GM18507 (cell line): ENCODE results near the gene MAPK8IP3.

Experiments used
- DNase-seq: peaks from one replicate; pipeline ENCODE4 v3.0.0; 2011; ENCODE audit warnings: low read depth; ENCODE audit not compliant: insufficient read length; ENCODE audit errors: extremely low spot score
- FAIRE-seq: peaks from 2 replicates; lab custom pipeline; 2011; peaks lifted over from hg19 to GRCh38; lab: Jason Lieb, UNC

MAPK8IP3 gene

GRCh38 chr16:1757714-1758461 is 51.9 kb downstream of the MAPK8IP3 start:
- FAIRE-seq (no peak), DNase-seq (no peak)

- DNase-seq (no peak), FAIRE-seq (no peak)
Observed at GRCh38 chr16:1758923-1759322, 52.9 kb downstream of the MAPK8IP3 start.

GRCh38 chr16:1759511-1759910 is 53.5 kb downstream of the MAPK8IP3 start:
- FAIRE-seq (no peak), DNase-seq (no peak)

- DNase-seq (no peak), FAIRE-seq (no peak)
Observed at GRCh38 chr16:1760911-1761310, 54.9 kb downstream of the MAPK8IP3 start.

GRCh38 chr16:1761751-1762150 is 55.8 kb downstream of the MAPK8IP3 start:
- FAIRE-seq = no peak

GRCh38 chr16:1762196-1762878 is 56.3 kb downstream of the MAPK8IP3 start:
- FAIRE-seq (no peak), DNase-seq (no peak)

More at GRCh38 chr16:1761751-1762150, 55.8 kb downstream of the MAPK8IP3 start:
- DNase-seq = no peak

GRCh38 chr16:1762879-1763520 is 57.0 kb downstream of the MAPK8IP3 start:
- DNase-seq (no peak), FAIRE-seq (no peak)

- FAIRE-seq = no peak
Observed at GRCh38 chr16:1763521-1764511, 57.8 kb downstream of the MAPK8IP3 start.

GRCh38 chr16:1764971-1765370 is 59.0 kb downstream of the MAPK8IP3 start:
- DNase-seq (no peak), FAIRE-seq (no peak)

More at GRCh38 chr16:1763521-1764511, 57.8 kb downstream of the MAPK8IP3 start:
- DNase-seq = no peak

GRCh38 chr16:1765826-1766225 is 59.8 kb downstream of the MAPK8IP3 start:
- no peak for DNase-seq
- FAIRE-seq = no peak

GRCh38 chr16:1766231-1766630 is 60.2 kb downstream of the MAPK8IP3 start:
- FAIRE-seq = no peak
- DNase-seq = no peak

GRCh38 chr16:1766701-1767100 is 60.7 kb downstream of the MAPK8IP3 start:
- FAIRE-seq (no peak), DNase-seq (no peak)

- FAIRE-seq = no peak
Observed at GRCh38 chr16:1767116-1767994, 61.4 kb downstream of the MAPK8IP3 start.

GRCh38 chr16:1768061-1768766 is 62.2 kb downstream of the MAPK8IP3 start:
- FAIRE-seq = no peak
- DNase-seq = no peak

More at GRCh38 chr16:1767116-1767994, 61.4 kb downstream of the MAPK8IP3 start:
- DNase-seq = no peak

GRCh38 chr16:1768767-1769401 is 62.9 kb downstream of the MAPK8IP3 start:
- DNase-seq (no peak), FAIRE-seq (no peak)

- FAIRE-seq = no peak
- DNase-seq = no peak
Observed at GRCh38 chr16:1769402-1770300, 63.7 kb downstream of the MAPK8IP3 start.
